Smooth muscle cell of bladder (primary cell): ENCODE results near the gene ZCCHC8. TPM values are rescaled to one million over a fixed set of nuclear protein-coding genes. Genes with fewer than 3 reads are reported as not detected.

Experiments
- total RNA-seq: library from RNA; depleted of rRNA; stranded (reverse); fragments of >200 nt; gene quantifications from 2 replicates; pipeline ENCODE4 v1.2.3, GENCODE V29; 2014

The ZCCHC8 gene
- 11.8 and 12.3 TPM in 2 replicates for total RNA-seq

DNA sequence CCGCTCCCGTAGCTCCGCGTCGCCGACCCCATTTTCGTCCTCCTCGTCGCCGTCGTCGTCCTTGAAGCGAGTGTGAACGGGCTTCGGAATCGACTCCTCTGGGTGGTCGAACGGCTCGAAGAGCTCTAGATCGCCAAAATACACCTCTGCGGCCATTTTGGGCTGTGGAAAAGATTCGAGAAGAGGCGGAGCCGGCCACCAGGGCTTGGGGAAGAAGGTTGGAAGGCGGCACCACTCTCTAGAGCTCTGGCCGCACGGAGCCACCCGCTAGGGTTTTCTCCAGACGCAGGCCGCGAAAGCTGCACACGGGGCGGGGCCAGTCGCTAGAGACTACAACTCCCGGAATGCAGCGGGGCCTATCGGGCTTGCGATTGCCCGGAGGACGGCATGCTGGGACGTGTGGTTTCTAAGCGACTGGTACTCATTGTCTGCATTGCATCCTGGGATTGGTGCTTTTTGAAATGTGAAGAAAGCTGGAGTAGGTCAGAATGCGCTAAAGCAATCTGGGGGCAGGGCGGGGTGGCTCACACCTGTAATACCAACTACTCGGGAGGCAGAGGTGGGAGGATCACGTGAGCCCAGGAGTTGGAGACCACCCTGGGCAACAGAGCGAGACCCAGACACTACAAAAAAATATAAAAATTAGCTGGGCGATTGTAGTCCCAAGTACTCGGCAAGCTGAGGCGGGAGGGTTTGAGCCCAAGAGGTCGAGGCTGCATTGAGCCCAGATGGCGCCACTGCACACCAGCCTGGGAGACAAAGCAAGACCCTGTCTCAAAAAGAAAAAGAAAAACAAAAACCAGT lies at the start of gene ZCCHC8:
Gene ZCCHC8, minus strand, starts transcription at position 248 of the 804 bp plus-strand sequence. Its CDS starts 92 bp downstream, at position 156.

DNA sequence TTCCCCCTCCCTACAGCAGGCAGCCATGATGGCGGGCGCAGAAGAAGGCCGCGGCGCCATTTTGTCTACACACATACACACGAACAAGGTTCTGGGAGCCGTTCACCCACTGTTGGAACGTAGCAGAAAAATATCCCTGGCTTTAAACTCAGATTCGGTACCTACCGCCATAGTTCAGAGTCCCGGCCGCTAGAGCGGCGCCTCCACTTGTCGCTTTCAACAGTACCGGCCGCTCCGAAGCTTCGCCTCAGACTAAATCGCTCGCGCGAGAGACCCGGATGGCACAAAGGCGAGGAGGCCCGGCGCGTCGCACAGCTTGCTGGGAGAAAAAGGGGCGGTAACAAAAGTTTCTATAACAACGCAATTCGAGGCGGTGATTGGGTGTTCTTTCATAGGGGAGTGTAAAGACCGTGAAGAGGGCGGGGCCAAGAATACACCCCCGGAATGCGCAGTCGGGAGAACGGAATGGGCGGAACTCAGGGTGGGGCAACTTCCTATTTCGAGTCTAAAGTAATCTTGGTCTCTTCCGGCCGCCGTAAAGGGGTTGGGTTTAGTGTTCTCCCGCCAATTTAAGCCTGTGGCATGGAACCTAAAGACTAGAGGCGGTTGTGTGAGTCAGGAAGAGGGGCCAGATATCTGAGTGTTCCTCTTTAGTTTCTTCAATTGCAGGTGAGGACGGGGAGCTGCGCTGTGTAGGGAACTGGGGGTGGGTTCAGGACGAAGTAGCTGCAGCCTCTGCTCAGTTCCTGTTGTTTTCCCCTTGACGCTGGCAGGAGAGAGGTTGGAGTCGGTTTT lies 26.1 kb upstream of the ZCCHC8 start, which contains the start of the genes KNTC1 and RSRC2:
Gene KNTC1, plus strand, starts transcription at position 567 of the 795 bp plus-strand sequence. CDS start 2,815 bp downstream, outside the sequence.
Gene RSRC2, minus strand, starts transcription at position 254 of the 795 bp plus-strand sequence. Its CDS starts 83 bp downstream, at position 171.

DNA sequence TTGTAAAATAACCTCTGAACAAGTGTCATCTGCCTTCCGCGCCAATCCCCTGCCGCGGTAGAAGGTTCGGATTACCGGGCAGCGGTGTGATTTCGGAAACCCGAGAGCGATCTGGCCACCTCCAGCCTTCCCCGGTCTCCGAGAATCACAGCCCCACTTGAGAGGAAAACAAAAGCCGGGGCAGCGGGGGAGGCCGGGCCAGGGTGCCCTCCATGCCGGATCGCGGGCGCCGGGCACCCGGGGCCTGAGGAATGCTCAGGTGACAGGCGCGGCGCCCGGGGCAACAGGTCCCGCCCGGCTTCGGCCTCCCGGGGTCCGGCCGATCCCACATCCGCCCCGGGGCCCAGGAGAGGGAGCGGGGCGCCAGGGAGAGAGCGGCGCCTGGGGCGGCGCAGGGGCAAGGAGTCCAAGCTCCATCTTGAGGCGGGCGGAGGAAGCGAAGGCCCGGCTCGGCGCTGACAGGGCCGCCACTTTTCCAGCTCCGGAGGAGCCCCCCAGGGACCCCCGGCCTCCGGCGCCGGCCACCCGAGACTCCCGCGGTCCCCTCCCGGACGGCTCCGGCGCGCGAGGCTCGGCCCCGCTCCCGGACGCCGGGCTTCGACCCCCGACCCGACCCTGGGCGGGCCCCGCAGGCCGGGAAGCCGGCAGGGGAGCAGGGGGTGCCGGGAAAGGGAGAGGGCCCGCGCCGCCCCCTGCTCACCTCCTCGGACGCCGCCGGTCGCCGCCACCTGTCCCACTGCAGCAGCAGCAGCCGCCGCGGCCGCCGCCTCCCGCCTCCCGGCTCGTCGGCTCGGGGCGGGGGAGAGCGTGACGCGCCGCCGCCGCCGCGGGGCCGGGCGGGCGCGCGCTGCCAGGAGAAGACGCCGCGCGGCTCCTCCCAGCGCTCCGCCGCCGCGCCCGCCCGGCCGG lies 78.7 kb downstream of the ZCCHC8 start, which contains the start of gene CLIP1:
Gene CLIP1, minus strand, starts transcription at position 849 of the 909 bp plus-strand sequence. CDS start 42,217 bp downstream, outside the sequence.

Other genes starting within 250 kb of the ZCCHC8 start
- gene VPS33A, start 234.4 kb downstream of the ZCCHC8 start, total RNA-seq, result 18.1 and 19.0 TPM in 2 replicates
- 69.0 and 74.6 TPM in 2 replicates for gene CLIP1, start 78.3 kb downstream of the ZCCHC8 start, total RNA-seq
- 40.1 and 45.7 TPM in 2 replicates for gene RSRC2, start 26.0 kb upstream of the ZCCHC8 start, total RNA-seq
- 7.1 and 7.4 TPM in 2 replicates for gene KNTC1, start 26.3 kb upstream of the ZCCHC8 start, total RNA-seq
- gene HCAR2, start 202.4 kb upstream of the ZCCHC8 start, total RNA-seq, result 0.14 TPM in 1 of 2 replicates, not detected in the other
- not detected in 2 replicates for gene HCAR3, start 215.9 kb upstream of the ZCCHC8 start, total RNA-seq
- under 0.01 and 0.09 TPM in 2 replicates for gene HCAR1, start 229.9 kb upstream of the ZCCHC8 start, total RNA-seq